GM23338 (cell line): Measurements from ENCODE around the gene SNX22.

Source experiments
- ETS1 ChIP-seq: IDR thresholded peaks from 2 replicates; pipeline ENCODE4 v1.6.1; 2016; ENCODE audit warnings: antibody characterized with exemption
- EZH2 ChIP-seq: fragments of 200-600 bp; sonication (generic); IDR thresholded peaks from one replicate; pipeline ENCODE4 v1.8.0; 2017; ENCODE audit warnings: antibody characterized with exemption, mild to moderate bottlenecking, low read depth; ENCODE audit not compliant: unreplicated experiment
- POLR2AphosphoS5 ChIP-seq: IDR thresholded peaks from 2 replicates; pipeline ENCODE4 v1.6.1; 2016; ENCODE audit warnings: antibody characterized with exemption, low read depth
- TF ChIP-seq, protein P1 (sequence below), 2 experiments: fragments of 200-600 bp in 1 of 2; sonication (generic) in 1 of 2; conservative IDR thresholded peaks; 2 replicates each; pipeline versions ENCODE4 v1.5.1 to v1.6.1; 2016 to 2017; ENCODE audit warnings: antibody characterized with exemption in 2 of 2, low read depth in 2 of 2, mild to moderate bottlenecking in 2 of 2, moderate library complexity in 1 of 2

DNA sequence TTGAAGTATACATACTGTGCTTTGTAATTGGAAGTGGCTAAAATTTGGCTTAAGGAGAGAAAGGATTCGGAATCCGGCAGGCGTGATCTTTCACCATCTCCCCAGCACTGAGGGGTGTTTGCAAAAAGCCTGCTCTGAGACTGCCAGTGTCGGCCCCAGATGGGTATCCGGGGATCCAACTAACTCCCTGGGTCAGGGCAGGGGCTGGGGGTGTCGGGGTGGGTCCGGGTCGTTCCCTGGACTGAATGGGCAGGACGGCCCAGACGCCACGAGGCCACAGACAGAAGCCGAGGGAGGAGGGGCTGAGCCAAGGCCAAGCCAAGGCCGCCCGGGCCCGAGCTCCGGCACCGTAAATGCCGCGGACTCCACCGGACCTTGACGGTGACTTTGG lies 10.9 kb downstream of the SNX22 start:
- TF ChIP-seq EZH2 = no peak
- TF ChIP-seq, protein P1, sequence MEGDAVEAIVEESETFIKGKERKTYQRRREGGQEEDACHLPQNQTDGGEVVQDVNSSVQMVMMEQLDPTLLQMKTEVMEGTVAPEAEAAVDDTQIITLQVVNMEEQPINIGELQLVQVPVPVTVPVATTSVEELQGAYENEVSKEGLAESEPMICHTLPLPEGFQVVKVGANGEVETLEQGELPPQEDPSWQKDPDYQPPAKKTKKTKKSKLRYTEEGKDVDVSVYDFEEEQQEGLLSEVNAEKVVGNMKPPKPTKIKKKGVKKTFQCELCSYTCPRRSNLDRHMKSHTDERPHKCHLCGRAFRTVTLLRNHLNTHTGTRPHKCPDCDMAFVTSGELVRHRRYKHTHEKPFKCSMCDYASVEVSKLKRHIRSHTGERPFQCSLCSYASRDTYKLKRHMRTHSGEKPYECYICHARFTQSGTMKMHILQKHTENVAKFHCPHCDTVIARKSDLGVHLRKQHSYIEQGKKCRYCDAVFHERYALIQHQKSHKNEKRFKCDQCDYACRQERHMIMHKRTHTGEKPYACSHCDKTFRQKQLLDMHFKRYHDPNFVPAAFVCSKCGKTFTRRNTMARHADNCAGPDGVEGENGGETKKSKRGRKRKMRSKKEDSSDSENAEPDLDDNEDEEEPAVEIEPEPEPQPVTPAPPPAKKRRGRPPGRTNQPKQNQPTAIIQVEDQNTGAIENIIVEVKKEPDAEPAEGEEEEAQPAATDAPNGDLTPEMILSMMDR (conservative IDR thresholded peaks at IDR 0.05; ENCODE audit: low read depth in 2 of 2) = no peak
- TF ChIP-seq POLR2AphosphoS5 = no peak
- TF ChIP-seq ETS1 = no peak
